ENCODE data around the gene AMBP. TPM values are rescaled to one million over a fixed set of nuclear protein-coding genes. Genes with fewer than 3 reads are reported as not detected.

AMBP gene
- total RNA-seq, 4 donors from 2014 or later, result not detected

GRCh38 chr9:114076237-114077161, 1.6 kb downstream of the AMBP start:
- no peaks in the 10 kb centered on the region for H3K9me3 ChIP-seq
- H3K4me3 ChIP-seq, result no peak overlapping the region
- WGBS, result 72% methylated on average over 13 of the region's 14 CpGs
- no peak for DNase-seq (ENCODE audit: extremely low spot score)
- no peak overlapping the region for H3K27ac ChIP-seq (replicated peaks in 1 of 4)
- intact Hi-C loops (cut with DNase I), result no loop called here
- TF ChIP-seq POLR2A (IDR thresholded peaks at IDR 0.05; ENCODE audit: low read depth) (no peak), EP300 (IDR thresholded peaks at IDR 0.05) (no peak), CTCF (IDR thresholded peaks at IDR 0.05) (no peak), POLR2AphosphoS5 (IDR thresholded peaks at IDR 0.05) (no peak)
- H3K4me1 ChIP-seq, result peaks cover 5 to 12% (median 9%) of the 10 kb centered on the region in 4 donors
- H3K36me3 ChIP-seq, result no peaks in the 10 kb centered on the region
- H3K27me3 ChIP-seq, result peaks cover 0 to 26% (median 0%) of the 10 kb centered on the region in 4 donors

GRCh38 chr9:114075602-114076001, 2.5 kb downstream of the AMBP start:
- 59% methylated on average over 4 of the region's 4 CpGs for WGBS
- DNase-seq (ENCODE audit: extremely low spot score), result no peak
- Histone ChIP-seq H3K27ac (replicated peaks in 1 of 4) (no peak overlapping the region), H3K36me3 (no peaks in the 10 kb centered on the region), H3K9me3 (no peaks in the 10 kb centered on the region), H3K4me3 (no peak overlapping the region), H3K4me1 (peaks cover 5 to 12% (median 9%) of the 10 kb centered on the region in 4 donors), H3K27me3 (peaks cover 0 to 26% (median 0%) of the 10 kb centered on the region in 4 donors)
- intact Hi-C loops (cut with DNase I), result no loop called here
- TF ChIP-seq POLR2AphosphoS5 (IDR thresholded peaks at IDR 0.05) (no peak), EP300 (IDR thresholded peaks at IDR 0.05) (no peak), CTCF (IDR thresholded peaks at IDR 0.05) (no peak), POLR2A (IDR thresholded peaks at IDR 0.05; ENCODE audit: low read depth) (no peak)

- H3K4me1 ChIP-seq, result peaks cover 5 to 12% (median 9%) of the 10 kb centered on the region in 4 donors
- no peak overlapping the region for H3K27ac ChIP-seq (replicated peaks in 1 of 4)
- H3K27me3 ChIP-seq, result peaks cover 0 to 15% (median 0%) of the 10 kb centered on the region in 4 donors
- DNase-seq (ENCODE audit: extremely low spot score), result no peak
- no peaks in the 10 kb centered on the region for H3K9me3 ChIP-seq
- H3K4me3 ChIP-seq, result no peak overlapping the region
- WGBS, result 89% methylated on average over 11 of the region's 14 CpGs
- no peak for TF ChIP-seq EP300 (IDR thresholded peaks at IDR 0.05)
- no peak for TF ChIP-seq CTCF (IDR thresholded peaks at IDR 0.05)
- no peak for TF ChIP-seq POLR2A (IDR thresholded peaks at IDR 0.05; ENCODE audit: low read depth)
- TF ChIP-seq POLR2AphosphoS5 (IDR thresholded peaks at IDR 0.05), result no peak
- no peaks in the 10 kb centered on the region for H3K36me3 ChIP-seq
- intact Hi-C loops (cut with DNase I), result no loop called here
These were observed 5.6 kb downstream of the AMBP start for GRCh38 chr9:114072184-114073140.

GRCh38 chr9:114071197-114071795, 6.8 kb downstream of the AMBP start:
- H3K4me3 ChIP-seq, result no peak overlapping the region
- H3K27ac ChIP-seq (replicated peaks in 1 of 4), result no peak overlapping the region
- H3K4me1 ChIP-seq, result peaks cover 5 to 12% (median 9%) of the 10 kb centered on the region in 4 donors
- WGBS, result 95% methylated on average over 3 of the region's 7 CpGs
- H3K9me3 ChIP-seq, result no peaks in the 10 kb centered on the region
- H3K36me3 ChIP-seq, result no peaks in the 10 kb centered on the region
- TF ChIP-seq CTCF (IDR thresholded peaks at IDR 0.05), result no peak
- TF ChIP-seq EP300 (IDR thresholded peaks at IDR 0.05), result no peak
- TF ChIP-seq POLR2A (IDR thresholded peaks at IDR 0.05; ENCODE audit: low read depth), result no peak
- no peak for TF ChIP-seq POLR2AphosphoS5 (IDR thresholded peaks at IDR 0.05)
- DNase-seq (ENCODE audit: extremely low spot score), result no peak
- H3K27me3 ChIP-seq, result peaks cover 0 to 4% (median 0%) of the 10 kb centered on the region in 4 donors
- intact Hi-C loops (cut with DNase I), result no loop called here

Measured in esophagus muscularis mucosa (tissue), 4 donors.